HG03045 (cell line): ENCODE results near the gene CCDC50.

ENCODE experiments used
- ATAC-seq: cut with Tn5 transposase; IDR thresholded peaks from one replicate; pipeline ENCODE4 v1.9.1; 2021; ENCODE audit warnings: mild to moderate bottlenecking, moderate library complexity; ENCODE audit not compliant: unreplicated experiment

CCDC50 gene

GRCh38 chr3:191316876-191317603, 12.2 kb upstream of the CCDC50 start:
- ATAC-seq, result no peak

- ATAC-seq, result no peak
Measured at GRCh38 chr3:191320316-191320715, 8.9 kb upstream of the CCDC50 start.

GRCh38 chr3:191321019-191321767, 8.0 kb upstream of the CCDC50 start:
- no peak for ATAC-seq

- no peak for ATAC-seq
Measured at GRCh38 chr3:191324936-191325335, 4.3 kb upstream of the CCDC50 start.

DNA sequence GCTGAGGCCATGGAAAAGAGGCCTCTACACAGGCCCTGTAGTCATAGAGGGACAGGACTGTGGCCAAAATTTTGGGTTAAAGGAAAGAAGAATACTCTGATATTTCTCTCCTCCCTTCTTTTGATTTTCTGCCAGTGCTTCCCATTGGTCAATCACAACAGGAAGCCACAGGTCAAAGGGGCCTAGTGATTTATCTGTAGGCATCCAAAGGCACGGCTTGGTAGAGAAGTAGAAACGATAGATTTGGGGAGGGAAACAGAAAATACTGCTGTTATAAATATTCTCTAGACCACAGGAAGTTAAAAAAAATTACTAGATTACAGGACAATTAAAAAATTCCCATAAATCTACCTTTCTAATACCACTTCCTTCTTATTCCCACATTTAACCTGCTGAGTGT, 1.7 kb upstream of the CCDC50 start:
- ATAC-seq, result no peak

DNA sequence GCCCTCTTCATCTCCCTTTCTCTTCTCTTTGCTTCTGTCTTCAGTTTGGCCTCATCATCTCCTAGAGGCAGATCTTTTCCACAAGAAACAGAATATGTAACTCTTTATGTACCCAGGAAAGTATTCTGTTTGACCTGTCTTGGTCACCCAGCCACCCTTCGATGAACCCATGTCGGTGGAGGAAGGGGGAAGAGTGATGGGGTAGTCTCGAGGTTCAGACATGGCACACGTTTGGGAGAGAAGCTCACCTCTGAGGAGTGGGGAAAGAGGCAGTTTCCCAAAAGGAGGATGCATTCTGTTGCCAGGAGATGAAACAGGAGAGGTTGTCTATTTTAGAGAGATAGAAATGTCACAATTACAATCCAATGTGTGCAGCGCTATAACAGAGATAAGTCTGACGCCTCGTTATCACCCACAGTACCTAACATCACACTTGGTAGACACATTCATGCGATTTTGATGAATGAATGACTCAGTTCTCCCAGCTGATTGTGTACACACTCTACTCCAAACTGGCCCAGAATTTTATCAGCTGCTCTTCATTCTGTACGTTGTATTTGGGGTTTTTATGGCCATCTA, 722 bp upstream of the CCDC50 start:
- no peak for ATAC-seq

GRCh38 chr3:191329654-191330529, 698 bp downstream of the CCDC50 start, which contains the start of gene UTS2B:
TSS of gene UTS2B (minus strand) at chr3:191330526. CDS start at chr3:191282189, 48,337 bp downstream.
- peak; percentile 31 for ATAC-seq

- no peak for ATAC-seq
Measured at GRCh38 chr3:191330530-191331048, 1.4 kb downstream of the CCDC50 start.

DNA sequence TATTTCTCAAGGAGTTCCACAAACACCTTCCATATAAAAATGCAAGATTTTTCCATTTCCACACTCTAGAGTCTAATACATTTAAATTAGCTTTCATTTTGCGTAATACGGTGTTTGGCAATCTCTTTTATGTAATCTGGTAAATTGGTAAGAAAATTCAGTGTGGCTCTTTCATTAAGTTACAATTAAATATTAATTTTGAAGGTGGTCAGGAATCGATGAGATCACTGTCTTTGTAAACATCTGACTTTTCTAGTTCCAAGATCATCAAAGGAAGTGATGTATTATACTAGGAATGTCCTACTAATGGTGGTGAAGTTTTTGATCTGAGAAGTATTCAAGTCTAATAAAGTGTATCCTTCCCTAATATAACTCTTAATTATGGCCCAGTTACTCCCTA, 2.2 kb downstream of the CCDC50 start:
- ATAC-seq, result no peak

DNA sequence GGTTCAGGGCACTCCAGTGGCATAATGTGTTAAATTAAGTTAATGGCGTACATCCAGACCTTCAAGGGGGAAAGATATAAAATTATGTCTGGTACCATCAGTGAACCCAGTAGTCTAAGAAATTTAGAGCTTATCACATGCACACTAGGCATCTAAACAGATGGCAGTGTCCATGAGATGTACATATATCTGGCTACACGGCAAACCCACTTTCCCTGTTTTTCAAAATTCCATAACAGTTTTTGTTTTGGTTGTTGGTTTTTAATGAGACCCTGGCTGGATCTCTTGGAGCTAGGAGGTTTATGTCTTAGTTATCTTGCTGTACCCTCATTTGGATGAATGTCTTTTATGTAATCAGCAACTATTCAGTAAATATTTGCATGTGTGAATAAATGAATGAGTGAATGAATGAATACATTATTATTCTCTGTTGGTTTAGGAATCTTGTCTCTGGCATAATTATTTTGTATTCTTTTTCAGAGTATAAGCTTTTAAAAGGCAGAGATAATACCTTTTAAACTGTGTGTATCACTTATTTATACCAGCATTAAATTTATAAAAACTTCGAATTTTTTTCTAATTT, 4.2 kb downstream of the CCDC50 start:
- ATAC-seq, result no peak

DNA sequence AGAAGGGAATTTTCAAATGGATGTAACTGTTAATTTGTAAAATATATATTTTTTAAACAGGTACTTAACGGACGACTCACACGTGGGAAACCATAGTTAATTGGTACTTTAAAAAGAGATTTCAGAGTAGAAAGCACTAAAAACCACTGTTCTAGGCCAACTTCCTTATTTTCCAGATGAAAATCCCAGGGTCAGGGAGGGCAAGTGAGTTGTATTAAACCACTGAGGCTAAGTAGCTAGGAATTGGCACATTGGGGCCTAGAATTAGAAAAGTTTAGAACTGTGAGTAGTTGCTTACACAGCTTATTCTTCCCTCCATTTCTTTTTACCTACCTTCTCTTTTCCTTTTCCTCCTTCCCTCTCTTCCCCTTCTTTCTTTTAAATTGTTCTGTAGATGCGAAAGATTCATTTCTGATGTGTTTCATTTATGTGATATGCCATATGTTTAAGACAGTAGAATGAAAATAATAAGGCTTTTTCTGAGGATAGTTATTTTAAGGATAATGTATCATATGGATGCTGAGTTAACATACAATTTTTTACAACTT, 5.2 kb downstream of the CCDC50 start:
- ATAC-seq, result no peak

GRCh38 chr3:191336833-191337232, 7.6 kb downstream of the CCDC50 start:
- ATAC-seq, result no peak

- ATAC-seq, result no peak
Measured at GRCh38 chr3:191338177-191338488, 8.9 kb downstream of the CCDC50 start.

DNA sequence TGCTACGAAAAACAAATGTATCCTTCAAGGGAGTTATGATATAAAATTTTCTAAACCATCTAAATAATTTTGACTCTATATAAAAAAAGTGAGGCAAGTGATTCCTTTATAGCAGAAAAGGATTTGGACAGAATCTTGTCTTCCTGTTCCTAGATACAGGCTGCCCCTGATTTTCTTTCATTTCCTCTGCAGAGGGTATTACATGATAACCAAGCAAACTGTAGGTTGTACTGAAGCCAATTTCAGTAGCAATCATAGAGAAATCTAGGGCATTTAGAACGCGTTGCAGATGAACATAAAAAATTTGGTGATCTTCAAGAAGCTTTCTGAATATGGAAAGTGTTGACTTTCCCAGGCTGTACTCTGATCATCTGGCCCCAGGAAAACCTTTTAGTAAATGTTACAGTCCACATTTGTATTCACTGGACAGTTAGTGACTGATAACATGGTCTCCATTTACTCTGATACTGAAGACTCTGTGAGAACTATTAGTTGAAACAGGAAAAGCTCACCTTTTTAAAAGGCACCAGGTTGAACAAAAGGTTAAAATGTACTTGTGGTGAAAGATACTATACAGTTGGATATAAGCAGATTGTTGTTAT, 10.2 kb downstream of the CCDC50 start:
- no peak for ATAC-seq

DNA sequence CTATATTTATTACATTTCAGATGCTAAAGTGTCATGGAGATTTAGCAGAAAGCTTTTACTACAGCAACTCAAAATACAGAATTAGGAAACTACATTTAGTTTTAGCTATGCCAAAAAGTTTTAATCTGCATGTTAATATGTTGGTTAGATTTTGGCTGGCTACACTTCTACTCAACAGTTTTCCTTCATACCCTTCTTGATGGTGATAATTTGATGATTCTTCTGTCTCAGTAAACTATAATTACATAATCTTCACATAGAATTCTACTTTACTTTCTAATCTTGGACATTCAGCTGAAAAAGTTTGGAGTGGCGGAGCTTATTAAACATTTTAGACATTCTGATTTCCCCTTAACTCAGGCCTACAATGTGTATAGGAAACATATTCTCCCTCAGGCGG, 11.2 kb downstream of the CCDC50 start:
- no peak for ATAC-seq

- no peak for ATAC-seq
Measured at GRCh38 chr3:191340966-191341365, 11.8 kb downstream of the CCDC50 start.

DNA sequence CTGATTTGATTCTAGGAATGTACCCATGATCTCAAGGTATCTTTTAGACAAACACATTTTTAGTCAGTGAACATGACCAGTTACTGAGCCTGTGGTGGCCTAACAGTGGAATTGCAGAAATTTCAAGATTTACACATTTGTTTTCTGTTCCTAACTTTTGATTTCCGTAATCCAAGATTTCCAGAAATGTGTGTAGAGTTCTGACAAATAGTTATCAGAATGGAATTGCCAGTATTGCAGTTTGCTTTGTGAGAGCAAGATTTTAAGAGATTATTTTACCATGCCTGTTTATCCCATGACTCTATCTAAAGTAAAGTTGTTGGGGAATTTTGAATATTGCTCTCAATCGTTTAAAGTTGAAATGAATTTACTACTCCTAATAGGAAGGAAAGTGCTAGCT, 12.8 kb downstream of the CCDC50 start:
- ATAC-seq, result no peak

GRCh38 chr3:191342411-191342810, 13.2 kb downstream of the CCDC50 start:
- no peak for ATAC-seq

DNA sequence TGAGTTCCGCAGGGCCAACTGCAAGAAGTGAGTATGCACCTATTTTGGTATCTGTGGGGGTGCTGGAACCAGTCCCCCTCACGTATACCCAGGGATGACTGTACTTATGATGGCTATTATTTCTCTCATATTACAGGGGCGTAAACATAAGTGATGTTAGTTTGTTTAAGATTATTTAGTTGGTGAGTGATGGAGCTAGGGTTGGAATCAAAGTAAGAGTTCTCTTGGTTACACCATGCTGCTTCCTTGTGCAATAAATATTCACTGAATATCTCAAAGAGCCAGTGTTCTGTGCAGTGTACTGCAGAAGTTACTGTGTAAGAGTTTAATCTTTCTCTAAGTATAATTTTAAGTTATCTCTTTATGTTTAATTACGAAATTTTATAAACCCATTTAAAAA, 13.9 kb downstream of the CCDC50 start:
- ATAC-seq, result no peak

DNA sequence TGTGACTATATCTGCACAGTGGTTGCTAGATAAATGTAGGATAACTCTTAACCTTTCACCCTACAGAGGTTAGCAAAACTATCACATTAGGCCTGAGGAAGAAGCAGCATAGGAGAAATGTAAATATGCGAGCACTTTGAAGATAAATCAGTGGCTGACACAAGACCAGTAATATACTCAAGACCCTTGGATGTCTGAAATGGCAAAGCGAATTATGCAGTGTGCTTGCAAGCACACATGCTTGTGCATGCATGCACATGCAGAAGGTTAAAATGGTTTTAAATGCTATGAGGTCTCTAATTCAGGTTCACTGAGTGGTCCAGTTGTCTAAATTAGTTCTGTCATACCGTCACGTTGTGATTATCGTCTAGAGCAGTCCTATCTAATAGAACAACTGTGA, 14.7 kb downstream of the CCDC50 start:
- ATAC-seq, result no peak
